Neural cell (in vitro differentiated cells): ENCODE measurements around the gene PLCL1. TPM values are rescaled to one million over a fixed set of nuclear protein-coding genes. Genes with fewer than 3 reads are reported as not detected.

Experiments used
- H2AFZ ChIP-seq: fragments of 200-600, 300-800 bp; sonication (generic), shearing (Covaris generic); 2 replicates; pipeline ENCODE4 v1.6.0; 2014; ENCODE audit warnings: low read depth, mild to moderate bottlenecking, antibody characterized with exemption, low read length, moderate library complexity
- H3F3A ChIP-seq: fragments of 200-600 bp; shearing (Covaris generic); 2 replicates; pipeline ENCODE4 v1.6.1; 2016; ENCODE audit warnings: mild to moderate bottlenecking, moderate library complexity, mixed read lengths, antibody characterized with exemption, low read length; ENCODE audit not compliant: insufficient read depth, poor library complexity, severe bottlenecking
- H3K27ac ChIP-seq: fragments of 200-600, 300-800 bp; sonication (generic), shearing (Covaris generic); 2 replicates; pipeline ENCODE4 v1.5.1; 2014; ENCODE audit warnings: mild to moderate bottlenecking, low read length, moderate library complexity
- H3K27me3 ChIP-seq: fragments of 300-800, 200-600 bp; sonication (generic), shearing (Covaris generic); 2 replicates; pipeline ENCODE4 v1.6.0; 2014; ENCODE audit warnings: mild to moderate bottlenecking, low read depth, low read length, moderate library complexity; ENCODE audit not compliant: insufficient read depth
- H3K36me3 ChIP-seq: fragments of 300-800, 200-600 bp; sonication (generic), shearing (Covaris generic); 2 replicates; pipeline ENCODE4 v1.5.1; 2014; ENCODE audit warnings: mild to moderate bottlenecking, antibody characterized with exemption, low read length, moderate library complexity; ENCODE audit not compliant: insufficient read depth
- H3K4me2 ChIP-seq: fragments of 300-800, 200-600 bp; sonication (generic), shearing (Covaris generic); 2 replicates; pipeline ENCODE4 v1.6.0; 2014; ENCODE audit warnings: mild to moderate bottlenecking, low read length
- H3K4me3 ChIP-seq: fragments of 300-800, 200-600 bp; sonication (generic), shearing (Covaris generic); 2 replicates; pipeline ENCODE4 v1.5.1; 2014; ENCODE audit warnings: mild to moderate bottlenecking, low read length, moderate library complexity
- H3K79me2 ChIP-seq: fragments of 200-600 bp; shearing (Covaris generic); replicated peaks from 2 replicates; pipeline ENCODE4 v1.6.0; 2014; ENCODE audit warnings: mild to moderate bottlenecking, low read length, moderate library complexity; ENCODE audit not compliant: insufficient read depth
- H3K9ac ChIP-seq: fragments of 300-800, 200-600 bp; sonication (generic), shearing (Covaris generic); 2 replicates; pipeline ENCODE4 v1.6.1; 2016; ENCODE audit warnings: mild to moderate bottlenecking, low read length, mixed read lengths
- H3K9me2 ChIP-seq: fragments of 200-600 bp; shearing (Covaris generic); 2 replicates; pipeline ENCODE4 v1.6.1; 2016; ENCODE audit warnings: mild to moderate bottlenecking, low read length, mixed read lengths; ENCODE audit not compliant: insufficient read depth
- H3K9me3 ChIP-seq: fragments of 200-600, 300-800 bp; sonication (generic), shearing (Covaris generic); 2 replicates; pipeline ENCODE4 v1.6.1; 2016; ENCODE audit warnings: mild to moderate bottlenecking, mixed run types, low read length, moderate library complexity, mixed read lengths
- H4K20me1 ChIP-seq: fragments of 200-600 bp; shearing (Covaris generic); 2 replicates; pipeline ENCODE4 v1.6.1; 2016; ENCODE audit warnings: mild to moderate bottlenecking, mixed run types; ENCODE audit not compliant: insufficient read depth
- EP300 ChIP-seq: fragments of 450-650 bp; conservative IDR thresholded peaks from 2 replicates; pipeline ENCODE4 v1.6.1; 2014; ENCODE audit warnings: antibody characterized with exemption, mild to moderate bottlenecking, moderate library complexity; ENCODE audit not compliant: poor library complexity, severe bottlenecking
- EZH2 ChIP-seq: fragments of 200-600, 300-800 bp; shearing (Covaris generic), sonication (generic); IDR thresholded peaks from 2 replicates; pipeline ENCODE4 v1.6.1; 2014; ENCODE audit warnings: antibody characterized with exemption, low read length, borderline replicate concordance, mild to moderate bottlenecking; ENCODE audit not compliant: insufficient read depth, poor library complexity, severe bottlenecking
- MXI1 ChIP-seq: fragments of 450-650 bp; conservative IDR thresholded peaks from 2 replicates; pipeline ENCODE4 v1.6.1; 2014; ENCODE audit warnings: antibody characterized with exemption, mild to moderate bottlenecking; ENCODE audit not compliant: poor library complexity, severe bottlenecking
- POLR2AphosphoS5 ChIP-seq: IDR thresholded peaks from 2 replicates; pipeline ENCODE4 v1.6.1; 2012
- RAD21 ChIP-seq: fragments of 450-650 bp; conservative IDR thresholded peaks from 2 replicates; pipeline ENCODE4 v1.6.1; 2014; ENCODE audit warnings: antibody characterized with exemption, mild to moderate bottlenecking, moderate library complexity
- SMC3 ChIP-seq: fragments of 450-650 bp; conservative IDR thresholded peaks from 2 replicates; pipeline ENCODE4 v1.6.1; 2014; ENCODE audit warnings: antibody characterized with exemption, mild to moderate bottlenecking, moderate library complexity; ENCODE audit not compliant: poor library complexity
- TAF1 ChIP-seq: IDR thresholded peaks from 2 replicates; pipeline ENCODE4 v1.6.1; 2012; ENCODE audit warnings: low read depth
- polyA plus RNA-seq: library from polyadenylated mRNA; depleted of rRNA; stranded (reverse); fragments of >200 nt; gene quantifications from 2 replicates; pipeline ENCODE4 v1.2.3, GENCODE V29; 2014
- TF ChIP-seq, protein P1 (sequence below): fragments of 450-650 bp; IDR thresholded peaks from 2 replicates; pipeline ENCODE4 v1.5.1; 2014; ENCODE audit warnings: antibody characterized with exemption, mild to moderate bottlenecking, moderate library complexity; ENCODE audit not compliant: poor library complexity, severe bottlenecking
- TF ChIP-seq, protein P2 (sequence below): IDR thresholded peaks from 2 replicates; pipeline ENCODE4 v1.6.1; 2012; ENCODE audit warnings: borderline replicate concordance

PLCL1 gene
- polyA plus RNA-seq, 1 donor from 2014 or later = 6.8 TPM

- no peaks in the 10 kb centered on the region for H3K9me3 ChIP-seq
- no peaks in the 10 kb centered on the region for H4K20me1 ChIP-seq
- no peak overlapping the region for H2AFZ ChIP-seq
- no peaks in the 10 kb centered on the region for H3F3A ChIP-seq
- H3K9me2 ChIP-seq = no peaks in the 10 kb centered on the region
- H3K4me2 ChIP-seq = no peak overlapping the region
- no peaks in the 10 kb centered on the region for H3K79me2 ChIP-seq
- TF ChIP-seq, protein P1, sequence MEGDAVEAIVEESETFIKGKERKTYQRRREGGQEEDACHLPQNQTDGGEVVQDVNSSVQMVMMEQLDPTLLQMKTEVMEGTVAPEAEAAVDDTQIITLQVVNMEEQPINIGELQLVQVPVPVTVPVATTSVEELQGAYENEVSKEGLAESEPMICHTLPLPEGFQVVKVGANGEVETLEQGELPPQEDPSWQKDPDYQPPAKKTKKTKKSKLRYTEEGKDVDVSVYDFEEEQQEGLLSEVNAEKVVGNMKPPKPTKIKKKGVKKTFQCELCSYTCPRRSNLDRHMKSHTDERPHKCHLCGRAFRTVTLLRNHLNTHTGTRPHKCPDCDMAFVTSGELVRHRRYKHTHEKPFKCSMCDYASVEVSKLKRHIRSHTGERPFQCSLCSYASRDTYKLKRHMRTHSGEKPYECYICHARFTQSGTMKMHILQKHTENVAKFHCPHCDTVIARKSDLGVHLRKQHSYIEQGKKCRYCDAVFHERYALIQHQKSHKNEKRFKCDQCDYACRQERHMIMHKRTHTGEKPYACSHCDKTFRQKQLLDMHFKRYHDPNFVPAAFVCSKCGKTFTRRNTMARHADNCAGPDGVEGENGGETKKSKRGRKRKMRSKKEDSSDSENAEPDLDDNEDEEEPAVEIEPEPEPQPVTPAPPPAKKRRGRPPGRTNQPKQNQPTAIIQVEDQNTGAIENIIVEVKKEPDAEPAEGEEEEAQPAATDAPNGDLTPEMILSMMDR = no peak
- TF ChIP-seq, protein P2, sequence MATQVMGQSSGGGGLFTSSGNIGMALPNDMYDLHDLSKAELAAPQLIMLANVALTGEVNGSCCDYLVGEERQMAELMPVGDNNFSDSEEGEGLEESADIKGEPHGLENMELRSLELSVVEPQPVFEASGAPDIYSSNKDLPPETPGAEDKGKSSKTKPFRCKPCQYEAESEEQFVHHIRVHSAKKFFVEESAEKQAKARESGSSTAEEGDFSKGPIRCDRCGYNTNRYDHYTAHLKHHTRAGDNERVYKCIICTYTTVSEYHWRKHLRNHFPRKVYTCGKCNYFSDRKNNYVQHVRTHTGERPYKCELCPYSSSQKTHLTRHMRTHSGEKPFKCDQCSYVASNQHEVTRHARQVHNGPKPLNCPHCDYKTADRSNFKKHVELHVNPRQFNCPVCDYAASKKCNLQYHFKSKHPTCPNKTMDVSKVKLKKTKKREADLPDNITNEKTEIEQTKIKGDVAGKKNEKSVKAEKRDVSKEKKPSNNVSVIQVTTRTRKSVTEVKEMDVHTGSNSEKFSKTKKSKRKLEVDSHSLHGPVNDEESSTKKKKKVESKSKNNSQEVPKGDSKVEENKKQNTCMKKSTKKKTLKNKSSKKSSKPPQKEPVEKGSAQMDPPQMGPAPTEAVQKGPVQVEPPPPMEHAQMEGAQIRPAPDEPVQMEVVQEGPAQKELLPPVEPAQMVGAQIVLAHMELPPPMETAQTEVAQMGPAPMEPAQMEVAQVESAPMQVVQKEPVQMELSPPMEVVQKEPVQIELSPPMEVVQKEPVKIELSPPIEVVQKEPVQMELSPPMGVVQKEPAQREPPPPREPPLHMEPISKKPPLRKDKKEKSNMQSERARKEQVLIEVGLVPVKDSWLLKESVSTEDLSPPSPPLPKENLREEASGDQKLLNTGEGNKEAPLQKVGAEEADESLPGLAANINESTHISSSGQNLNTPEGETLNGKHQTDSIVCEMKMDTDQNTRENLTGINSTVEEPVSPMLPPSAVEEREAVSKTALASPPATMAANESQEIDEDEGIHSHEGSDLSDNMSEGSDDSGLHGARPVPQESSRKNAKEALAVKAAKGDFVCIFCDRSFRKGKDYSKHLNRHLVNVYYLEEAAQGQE = no peak
- TF ChIP-seq RAD21 (no peak), EP300 (no peak), EZH2 (no peak)
- H3K27ac ChIP-seq = no peak overlapping the region
- no peaks in the 10 kb centered on the region for H3K27me3 ChIP-seq
- no peak overlapping the region for H3K9ac ChIP-seq
- no peaks in the 10 kb centered on the region for H3K36me3 ChIP-seq
- H3K4me3 ChIP-seq = no peak overlapping the region
Observed at GRCh38 chr2:197925204-197925603, 120.8 kb downstream of the PLCL1 start.

- Histone ChIP-seq H3K4me2 (no peak overlapping the region), H3F3A (no peaks in the 10 kb centered on the region), H3K79me2 (no peaks in the 10 kb centered on the region), H3K9me2 (no peaks in the 10 kb centered on the region), H3K9me3 (no peaks in the 10 kb centered on the region), H3K9ac (no peak overlapping the region), H3K36me3 (no peaks in the 10 kb centered on the region), H2AFZ (no peak overlapping the region), H4K20me1 (no peaks in the 10 kb centered on the region), H3K27me3 (no peaks in the 10 kb centered on the region), H3K27ac (no peak overlapping the region), H3K4me3 (no peak overlapping the region)
- TF ChIP-seq EZH2 (no peak), POLR2AphosphoS5 (no peak)
Observed at GRCh38 chr2:197925976-197926375, 121.6 kb downstream of the PLCL1 start.

DNA sequence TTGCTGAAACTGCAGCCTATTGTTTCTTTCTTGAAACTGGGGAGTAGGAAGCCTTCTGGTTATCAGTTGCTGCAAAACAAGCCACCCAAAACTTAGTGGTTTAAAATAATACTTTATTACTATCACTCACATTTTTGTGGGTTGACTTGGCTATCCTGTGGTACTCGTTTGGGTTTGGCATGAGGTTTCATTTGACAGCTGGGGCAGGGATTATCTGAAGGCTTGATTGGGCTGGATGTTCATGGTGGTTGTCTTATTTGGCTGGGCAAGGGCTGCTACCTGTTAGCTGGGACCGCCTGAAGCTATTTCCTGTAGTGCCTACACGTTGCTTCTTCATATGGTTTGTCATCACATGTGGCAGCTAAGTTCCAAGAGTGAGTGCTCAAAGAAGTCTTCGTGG is 122.3 kb downstream of the PLCL1 start:
- Histone ChIP-seq H3K79me2 (no peaks in the 10 kb centered on the region), H3K27ac (no peak overlapping the region), H3F3A (no peaks in the 10 kb centered on the region), H3K9ac (no peak overlapping the region), H3K4me2 (no peak overlapping the region), H3K9me3 (no peaks in the 10 kb centered on the region), H3K9me2 (no peaks in the 10 kb centered on the region), H3K4me3 (no peak overlapping the region), H3K36me3 (no peaks in the 10 kb centered on the region), H2AFZ (no peak overlapping the region), H3K27me3 (no peaks in the 10 kb centered on the region), H4K20me1 (no peaks in the 10 kb centered on the region)
- TF ChIP-seq TAF1 (no peak), RAD21 (no peak), POLR2AphosphoS5 (no peak), EZH2 (no peak), MXI1 (no peak), EP300 (no peak), SMC3 (no peak)
- TF ChIP-seq, protein P1 = no peak
- TF ChIP-seq, protein P2 = no peak
